ENCODE measurements around the gene LRPPRC. TPM values are rescaled to one million over a fixed set of nuclear protein-coding genes. Genes with fewer than 3 reads are reported as not detected.

LRPPRC gene
- total and polyA plus RNA-seq, 2 experiments from 2014 or later, result 163 to 200 TPM

- TF ChIP-seq REST (IDR thresholded peaks at IDR 0.05; ENCODE audit: unreplicated experiment) (no peak), CREB1 (CRISPR knock-in tag; IDR thresholded peaks at IDR 0.05; ENCODE audit: low read depth) (no peak), EZH2 (IDR thresholded peaks at IDR 0.05; ENCODE audit: low read depth, unreplicated experiment) (no peak)
These were observed 14.9 kb downstream of the LRPPRC start (continued) for GRCh38 chr2:43980902-43981301.

GRCh38 chr2:43977677-43978375 lies 18.0 kb downstream of the LRPPRC start:
- peaks cover 34% of the 10 kb centered on the region for H3K79me2 ChIP-seq (replicated peaks; ENCODE audit: insufficient read depth)
- peaks cover 2% of the 10 kb centered on the region for H3K27me3 Mint-ChIP-seq (ENCODE audit: insufficient read depth, low read depth, poor library complexity)
- no peak overlapping the region for H3K27ac ChIP-seq (ENCODE audit: low read depth)
- no peak overlapping the region for H2AFZ ChIP-seq
- H4K20me1 ChIP-seq (replicated peaks; ENCODE audit: insufficient read depth), result peaks cover 22% of the 10 kb centered on the region; the same call in 1 of the 2 replicates
- H3K36me3 ChIP-seq (ENCODE audit: insufficient read depth), result peaks cover 82% of the 10 kb centered on the region
- no peaks in the 10 kb centered on the region for H3K4me1 ChIP-seq (ENCODE audit: insufficient read depth)
- H3K4me3 ChIP-seq, result no peak overlapping the region
- no peaks in the 10 kb centered on the region for H3K27me3 ChIP-seq (ENCODE audit: insufficient read depth)
- H3K4me1 Mint-ChIP-seq, result no peaks in the 10 kb centered on the region; the same call in 2 of the 3 replicates
- H3K36me3 Mint-ChIP-seq (ENCODE audit: low read depth), result peaks cover 82% of the 10 kb centered on the region
- no peaks in the 10 kb centered on the region; the same call in 1 of the 2 replicates for H3F3A ChIP-seq (replicated peaks; ENCODE audit: low read depth)
- DNase-seq (ENCODE audit: low spot score) (no peak), ATAC-seq (no peak)
- no peaks in the 10 kb centered on the region for H3K9me3 Mint-ChIP-seq
- H3K4me3 Mint-ChIP-seq, result no peak overlapping the region
- H3K27ac Mint-ChIP-seq, result no peak overlapping the region
- H3K4me2 ChIP-seq, result no peak overlapping the region
- no peaks in the 10 kb centered on the region for H3K9me2 ChIP-seq (ENCODE audit: insufficient read depth)
- TF ChIP-seq ZNF331 (CRISPR knock-in tag; IDR thresholded peaks at IDR 0.05; ENCODE audit: low read depth), result no peak
- TF ChIP-seq CTCF (conservative IDR thresholded peaks at IDR 0.05; ENCODE audit: low read depth in 2 of 2), result no peak
- no peak for TF ChIP-seq EZH2 (IDR thresholded peaks at IDR 0.05; ENCODE audit: low read depth, unreplicated experiment)
- TF ChIP-seq ZNF114 (CRISPR knock-in tag; IDR thresholded peaks at IDR 0.05), result no peak
- TF ChIP-seq REST (IDR thresholded peaks at IDR 0.05; ENCODE audit: unreplicated experiment), result no peak
- no peak for TF ChIP-seq ETS1 (IDR thresholded peaks at IDR 0.05)
- TF ChIP-seq STAT1 (IDR thresholded peaks at IDR 0.05; ENCODE audit: unreplicated experiment), result no peak
- no peak for TF ChIP-seq JUNB (IDR thresholded peaks at IDR 0.05; ENCODE audit: unreplicated experiment)
- TF ChIP-seq EZH2phosphoT487 (IDR thresholded peaks at IDR 0.05; ENCODE audit: unreplicated experiment), result no peak
- TF ChIP-seq POLR2AphosphoS5 (IDR thresholded peaks at IDR 0.05; ENCODE audit: low read depth), result no peak
